WERI-Rb-1 (cell line): ENCODE measurements around the gene GFY.

ENCODE experiments used
- DNase-seq: peaks from one replicate; pipeline ENCODE4 v3.0.0-alpha.2; 2020
- H3K27ac ChIP-seq: fragments of 250-450 bp; sonication (Bioruptor Pico); 2 replicates; pipeline ENCODE4 v1.5.1; 2020; ENCODE audit warnings: mild to moderate bottlenecking, moderate library complexity
- H3K27me3 ChIP-seq: fragments of 250-450 bp; sonication (Bioruptor Pico); 2 replicates; pipeline ENCODE4 v1.5.1; 2021; ENCODE audit warnings: mild to moderate bottlenecking, low read depth, moderate library complexity; ENCODE audit not compliant: insufficient read depth, severe bottlenecking
- H3K36me3 ChIP-seq: fragments of 250-450 bp; sonication (Bioruptor Pico); 2 replicates; pipeline ENCODE4 v1.5.1; 2020; ENCODE audit warnings: mild to moderate bottlenecking, moderate library complexity
- H3K4me3 ChIP-seq: 2 replicates; pipeline ENCODE4 v1.5.1; 2011; ENCODE audit warnings: low read depth, mild to moderate bottlenecking, control low read depth, low read length
- H3K9me3 ChIP-seq: fragments of 250-450 bp; sonication (Bioruptor Pico); 2 replicates; pipeline ENCODE4 v1.5.1; 2021; ENCODE audit warnings: mild to moderate bottlenecking, moderate library complexity; ENCODE audit not compliant: severe bottlenecking
- TF ChIP-seq, protein P1 (sequence below): IDR thresholded peaks from 2 replicates; pipeline ENCODE4 v1.5.1; 2011; ENCODE audit warnings: low read depth, mild to moderate bottlenecking, control low read depth, inconsistent platforms, low read length

The GFY gene

DNA sequence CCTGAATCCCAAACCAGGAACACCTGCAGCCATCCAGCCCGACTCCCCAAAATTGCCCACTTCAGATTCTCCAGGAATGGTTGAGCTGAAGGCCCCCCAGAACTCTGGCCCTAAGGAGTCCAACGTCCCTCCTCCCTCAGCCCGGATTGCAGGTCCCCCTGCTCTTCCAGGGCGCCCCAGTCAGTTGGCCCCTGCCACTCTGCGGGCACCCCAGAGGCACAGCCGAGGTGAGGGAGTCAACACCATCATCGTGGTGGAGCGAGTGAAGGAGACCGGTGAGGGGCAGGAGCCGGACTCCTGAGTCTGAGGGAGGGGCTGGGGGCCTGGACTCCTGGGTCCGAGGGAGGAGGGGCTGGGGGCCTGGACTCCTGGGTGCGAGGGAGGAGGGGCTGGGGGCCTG, 2.2 kb downstream of the GFY start:
- Histone ChIP-seq H3K36me3 (peaks cover 31% of the 10 kb centered on the region), H3K4me3 (0 out of 2 replicates have a peak overlapping the region, but pooled peaks have one; percentile 62), H3K27ac (peak overlapping the region; percentile 14; the same call in 1 of the 2 replicates), H3K27me3 (no peaks in the 10 kb centered on the region), H3K9me3 (no peaks in the 10 kb centered on the region)
- TF ChIP-seq, protein P1, sequence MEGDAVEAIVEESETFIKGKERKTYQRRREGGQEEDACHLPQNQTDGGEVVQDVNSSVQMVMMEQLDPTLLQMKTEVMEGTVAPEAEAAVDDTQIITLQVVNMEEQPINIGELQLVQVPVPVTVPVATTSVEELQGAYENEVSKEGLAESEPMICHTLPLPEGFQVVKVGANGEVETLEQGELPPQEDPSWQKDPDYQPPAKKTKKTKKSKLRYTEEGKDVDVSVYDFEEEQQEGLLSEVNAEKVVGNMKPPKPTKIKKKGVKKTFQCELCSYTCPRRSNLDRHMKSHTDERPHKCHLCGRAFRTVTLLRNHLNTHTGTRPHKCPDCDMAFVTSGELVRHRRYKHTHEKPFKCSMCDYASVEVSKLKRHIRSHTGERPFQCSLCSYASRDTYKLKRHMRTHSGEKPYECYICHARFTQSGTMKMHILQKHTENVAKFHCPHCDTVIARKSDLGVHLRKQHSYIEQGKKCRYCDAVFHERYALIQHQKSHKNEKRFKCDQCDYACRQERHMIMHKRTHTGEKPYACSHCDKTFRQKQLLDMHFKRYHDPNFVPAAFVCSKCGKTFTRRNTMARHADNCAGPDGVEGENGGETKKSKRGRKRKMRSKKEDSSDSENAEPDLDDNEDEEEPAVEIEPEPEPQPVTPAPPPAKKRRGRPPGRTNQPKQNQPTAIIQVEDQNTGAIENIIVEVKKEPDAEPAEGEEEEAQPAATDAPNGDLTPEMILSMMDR: no peak
- DNase-seq: no peak

DNA sequence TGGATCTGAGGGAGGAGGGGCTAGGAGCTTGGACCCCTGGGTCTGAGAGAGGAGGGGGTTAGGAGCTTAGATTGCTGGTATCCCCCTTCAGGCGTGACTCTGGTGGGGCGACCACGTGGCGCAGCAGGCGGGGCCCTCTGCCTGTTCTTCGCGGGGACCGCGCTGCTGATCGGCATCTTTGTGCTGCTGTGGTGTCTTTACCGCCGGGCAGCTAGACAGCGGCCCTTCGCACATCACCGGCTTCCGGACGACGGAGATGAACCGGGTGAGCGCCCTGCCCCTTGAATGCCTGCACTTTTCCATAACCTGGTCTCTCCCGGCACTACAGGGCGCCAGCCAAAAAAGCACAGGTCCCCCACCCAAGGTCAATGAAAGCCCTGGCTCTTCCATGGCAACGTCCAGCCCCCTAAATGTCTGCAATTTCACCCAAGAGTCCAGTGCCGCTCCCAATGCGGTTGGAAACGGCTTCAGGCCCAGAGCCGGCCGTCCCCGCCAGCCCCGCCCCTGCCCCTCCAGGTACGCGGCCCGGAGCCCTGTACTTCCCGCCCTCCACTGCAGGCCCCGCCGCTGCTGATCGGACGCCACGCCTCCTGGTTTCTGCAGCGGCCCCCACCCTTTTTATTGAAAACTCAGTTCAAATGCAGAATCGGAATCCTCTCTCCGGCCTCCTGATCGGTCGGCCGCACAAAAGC, 2.8 kb downstream of the GFY start:
- Histone ChIP-seq H3K4me3 (peak overlapping the region; percentile 62), H3K36me3 (peaks cover 38% of the 10 kb centered on the region), H3K27ac (peak overlapping the region; percentile 90), H3K27me3 (no peaks in the 10 kb centered on the region), H3K9me3 (no peaks in the 10 kb centered on the region)
- TF ChIP-seq, protein P1: no peak
- DNase-seq: peak; percentile 85

DNA sequence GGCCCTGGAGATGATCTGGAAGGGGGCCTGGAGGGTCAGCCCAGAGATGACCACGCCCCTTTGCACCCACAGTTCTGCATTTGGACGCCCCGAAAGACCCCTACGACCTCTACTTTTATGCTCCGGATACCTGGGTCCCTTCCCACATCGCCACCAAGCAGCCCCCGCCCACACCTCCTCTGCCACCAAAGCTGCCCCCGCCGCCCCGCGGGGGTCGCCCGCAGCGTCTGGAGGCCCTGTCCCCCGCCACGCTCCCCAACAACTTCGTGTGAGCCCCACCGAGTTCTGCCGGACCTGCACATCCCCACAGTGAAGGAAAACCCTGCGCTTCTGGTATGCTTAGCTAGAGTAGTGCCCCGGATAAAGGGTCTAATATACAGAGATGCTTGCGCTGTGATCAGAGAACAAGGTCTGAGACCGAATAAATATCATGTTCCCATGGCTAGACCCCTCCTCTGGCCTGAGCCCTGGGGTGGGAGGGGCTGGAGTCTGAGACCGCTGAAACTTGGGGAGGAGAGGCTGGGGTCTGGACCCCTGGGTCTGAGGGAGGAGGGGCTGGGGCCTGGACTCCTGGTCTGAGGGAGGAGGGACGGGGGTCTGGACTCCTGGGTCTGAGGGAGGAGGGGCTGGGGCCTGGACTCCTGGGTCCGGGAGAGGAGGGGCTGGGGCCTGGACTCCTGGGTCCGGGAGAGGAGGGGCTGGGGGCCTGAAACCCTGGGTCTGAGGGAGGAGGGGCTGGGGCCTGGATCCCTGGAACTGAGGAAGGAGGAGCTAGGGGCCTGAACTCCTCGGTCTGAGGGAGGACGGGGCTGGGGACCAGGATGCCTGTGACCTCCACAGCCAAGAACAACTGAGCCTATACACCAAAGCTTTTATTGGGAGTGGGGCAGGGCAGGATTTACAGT, 3.6 kb downstream of the GFY start:
- Histone ChIP-seq H3K27me3 (no peaks in the 10 kb centered on the region), H3K27ac (peak overlapping the region; percentile 90), H3K36me3 (peaks cover 46% of the 10 kb centered on the region), H3K4me3 (peak overlapping the region; percentile 62), H3K9me3 (no peaks in the 10 kb centered on the region)
- TF ChIP-seq, protein P1: no peak
- DNase-seq: peak; percentile 39

DNA sequence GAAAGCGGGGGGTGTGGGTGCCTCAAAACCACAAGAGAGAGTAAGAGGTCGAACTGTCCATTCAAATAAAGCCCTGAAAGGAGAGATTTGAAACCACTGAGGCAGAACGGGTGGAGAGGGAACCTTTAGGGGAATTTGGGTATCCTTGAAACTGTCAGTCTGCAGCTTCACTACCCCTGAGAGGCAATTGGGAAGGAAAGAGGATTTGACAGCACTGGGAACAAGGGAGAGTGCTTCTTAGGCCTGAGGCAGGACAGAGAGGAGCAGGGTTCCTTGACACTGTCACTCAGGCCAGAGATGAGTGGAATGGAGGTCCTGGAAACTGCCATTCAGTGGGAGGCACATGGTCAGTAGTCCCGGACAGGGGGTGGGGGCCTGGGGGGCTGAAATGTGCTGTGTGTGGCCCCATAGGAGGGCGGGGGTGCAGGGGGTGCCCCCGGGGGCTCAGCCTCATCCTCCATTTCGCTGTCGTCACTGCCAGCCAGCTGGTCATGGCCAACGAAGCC, 5.0 kb downstream of the GFY start:
- no peak for DNase-seq
- no peak overlapping the region for H3K27ac ChIP-seq
- no peaks in the 10 kb centered on the region for H3K27me3 ChIP-seq
- H3K36me3 ChIP-seq: peaks cover 56% of the 10 kb centered on the region
- TF ChIP-seq, protein P1: no peak
- H3K4me3 ChIP-seq: no peak overlapping the region
- H3K9me3 ChIP-seq: no peaks in the 10 kb centered on the region

DNA sequence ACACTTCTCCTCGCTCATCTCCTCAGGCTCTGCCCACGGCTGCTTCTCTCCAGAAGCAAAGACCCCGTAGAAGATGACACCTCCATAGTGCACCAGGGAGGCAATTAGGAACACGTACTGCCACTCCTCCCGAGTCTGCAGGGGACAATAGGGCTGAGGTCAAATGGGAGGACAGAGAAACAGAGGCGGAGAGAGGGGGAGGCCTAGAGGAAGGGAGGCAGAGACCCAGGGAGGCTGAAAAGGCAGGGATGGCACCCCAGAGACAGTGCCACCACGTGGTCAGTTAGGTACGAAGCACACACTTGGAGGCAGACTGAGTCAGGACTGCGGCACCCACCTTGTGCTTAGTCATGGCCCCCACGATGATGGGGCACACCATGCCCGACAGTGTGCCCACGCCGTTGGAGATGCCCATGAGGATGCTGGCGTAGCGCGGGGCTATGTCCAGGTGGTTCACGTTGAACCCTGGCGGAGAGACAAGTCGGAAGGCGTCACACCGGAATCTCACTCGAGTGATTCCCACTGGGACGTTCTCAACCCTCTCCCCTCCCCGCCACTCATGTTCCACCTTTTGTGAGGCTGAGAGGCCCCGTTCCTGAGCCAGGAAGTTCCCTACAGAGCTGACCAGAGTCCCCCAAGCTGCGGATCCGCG, 5.6 kb downstream of the GFY start:
- DNase-seq: no peak
- TF ChIP-seq, protein P1: peak; percentile 69
- H3K9me3 ChIP-seq: no peaks in the 10 kb centered on the region
- H3K27me3 ChIP-seq: no peaks in the 10 kb centered on the region
- H3K27ac ChIP-seq: no peak overlapping the region
- H3K36me3 ChIP-seq: peaks cover 62% of the 10 kb centered on the region
- H3K4me3 ChIP-seq: no peak overlapping the region
